Measurements from ENCODE around the gene NCAN. TPM values are rescaled to one million over a fixed set of nuclear protein-coding genes. Genes with fewer than 3 reads are reported as not detected.

The NCAN gene
- total and polyA plus RNA-seq, 9 of the 15 experiments (the other 6 are each of a cell fraction or from before 2014, with no cell fraction given), result 0.04 TPM; not detected in 8

GRCh38 chr19:19179548-19180441, 32.0 kb upstream of the NCAN start (continued):
- TF ChIP-seq BCLAF1 (IDR thresholded peaks at IDR 0.05; ENCODE audit: borderline replicate concordance in 1 of 2, control insufficient read depth in 1 of 2, low read depth in 2 of 2, low read length in 1 of 2) (no peak), HMG20B (CRISPR knock-in tag; IDR thresholded peaks at IDR 0.05) (no peak), POLR2AphosphoS2 (IDR thresholded peaks at IDR 0.05; ENCODE audit: low read length) (no peak), GATA2 (CRISPR knock-in tag; IDR thresholded peaks at IDR 0.05) (no peak), RAD51 (IDR thresholded peaks at IDR 0.05; ENCODE audit: borderline replicate concordance, low read depth) (peak; percentile 80), BHLHE40 (IDR thresholded peaks at IDR 0.05; ENCODE audit: low read length) (peak; percentile 80), ZBTB2 (IDR thresholded peaks at IDR 0.05) (no peak), THAP7 (CRISPR knock-in tag; IDR thresholded peaks at IDR 0.05) (no peak), AFF1 (IDR thresholded peaks at IDR 0.05; ENCODE audit: low read depth in 1 of 2, partially characterized antibody in 2 of 2) (no peak), RBM34 (IDR thresholded peaks at IDR 0.05; ENCODE audit: borderline replicate concordance, insufficient read depth, low read length) (no peak), C11orf30 (IDR thresholded peaks at IDR 0.05; ENCODE audit: low read depth) (no peak), ZBTB9 (CRISPR knock-in tag; IDR thresholded peaks at IDR 0.05) (no peak), PML (IDR thresholded peaks at IDR 0.05; ENCODE audit: low read length) (no peak), TBL1XR1 (IDR thresholded peaks at IDR 0.05; ENCODE audit: low read length in 2 of 2) (no peak), GATAD2A (IDR thresholded peaks at IDR 0.05) (no peak), PYGO2 (tag; IDR thresholded peaks at IDR 0.05) (no peak), ZNF263 (CRISPR knock-in tag; IDR thresholded peaks at IDR 0.05; ENCODE audit: borderline replicate concordance) (no peak)

Data from K562 (cell line).